ENCODE measurements around the gene CLTA. TPM values are rescaled to one million over a fixed set of nuclear protein-coding genes. Genes with fewer than 3 reads are reported as not detected.
A peak's percentile ranks its signal among the peaks of the same experiment; 100 is the strongest.

Gene CLTA, protein sequence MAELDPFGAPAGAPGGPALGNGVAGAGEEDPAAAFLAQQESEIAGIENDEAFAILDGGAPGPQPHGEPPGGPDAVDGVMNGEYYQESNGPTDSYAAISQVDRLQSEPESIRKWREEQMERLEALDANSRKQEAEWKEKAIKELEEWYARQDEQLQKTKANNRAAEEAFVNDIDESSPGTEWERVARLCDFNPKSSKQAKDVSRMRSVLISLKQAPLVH
- 175 and 182 TPM in 2 replicates for total RNA-seq

DNA sequence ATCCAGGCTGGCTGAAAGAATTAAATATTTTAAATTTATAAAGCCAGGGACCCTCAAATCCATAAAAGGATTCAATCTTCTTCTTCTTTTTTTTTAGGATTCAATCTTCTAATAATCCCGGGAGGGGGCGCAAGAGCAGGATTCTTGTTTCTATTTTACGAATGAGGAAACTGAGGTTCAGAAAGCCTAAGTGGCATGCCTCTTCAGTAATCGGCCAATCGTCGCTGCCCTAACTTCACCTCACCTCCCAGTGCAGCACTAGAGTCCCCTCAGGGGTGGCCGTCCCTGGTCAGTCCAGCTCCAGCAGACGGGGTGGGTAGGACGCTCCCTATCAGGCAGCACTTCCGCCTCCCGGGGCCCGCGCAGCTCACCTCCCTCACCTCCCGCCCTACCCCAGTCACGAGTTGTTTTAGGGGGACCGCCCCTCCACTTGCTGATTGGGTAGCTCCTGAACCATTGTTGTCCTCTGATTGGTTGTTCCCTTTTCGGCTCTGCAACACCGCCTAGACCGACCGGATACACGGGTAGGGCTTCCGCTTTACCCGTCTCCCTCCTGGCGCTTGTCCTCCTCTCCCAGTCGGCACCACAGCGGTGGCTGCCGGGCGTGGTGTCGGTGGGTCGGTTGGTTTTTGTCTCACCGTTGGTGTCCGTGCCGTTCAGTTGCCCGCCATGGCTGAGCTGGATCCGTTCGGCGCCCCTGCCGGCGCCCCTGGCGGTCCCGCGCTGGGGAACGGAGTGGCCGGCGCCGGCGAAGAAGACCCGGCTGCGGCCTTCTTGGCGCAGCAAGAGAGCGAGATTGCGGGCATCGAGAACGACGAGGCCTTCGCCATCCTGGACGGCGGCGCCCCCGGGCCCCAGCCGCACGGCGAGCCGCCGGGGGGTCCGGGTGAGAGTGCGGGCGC, at the start of gene CLTA:
TSS of gene CLTA (plus strand) at position 534 of the 902 bp plus-strand sequence. CDS start at position 670, 136 bp downstream.
- peak; percentile 94 for DNase-seq (ENCODE audit: low spot score)
- intact Hi-C loops (cut with micrococcal nuclease): loop anchor here (1.0 to 10.0 kb wide), 17 partner anchors 10 to 1274 kb away; partner anchors contain the start of genes CREB3, GLIPR2, GNE and HINT2
- Mint-ChIP-seq H3K4me1 (ENCODE audit: low read depth) (peaks cover 56% of the 10 kb centered on the region), H3K36me3 (ENCODE audit: low read depth) (peaks cover 29% of the 10 kb centered on the region), H3K27me3 (ENCODE audit: insufficient read depth) (peaks cover 4% of the 10 kb centered on the region), H3K4me3 (peak within 1 kb of the TSS; percentile 96), H3K27ac (peak within 1 kb of the TSS; percentile 78), H3K9me3 (no peaks in the 10 kb centered on the region)

DNA sequence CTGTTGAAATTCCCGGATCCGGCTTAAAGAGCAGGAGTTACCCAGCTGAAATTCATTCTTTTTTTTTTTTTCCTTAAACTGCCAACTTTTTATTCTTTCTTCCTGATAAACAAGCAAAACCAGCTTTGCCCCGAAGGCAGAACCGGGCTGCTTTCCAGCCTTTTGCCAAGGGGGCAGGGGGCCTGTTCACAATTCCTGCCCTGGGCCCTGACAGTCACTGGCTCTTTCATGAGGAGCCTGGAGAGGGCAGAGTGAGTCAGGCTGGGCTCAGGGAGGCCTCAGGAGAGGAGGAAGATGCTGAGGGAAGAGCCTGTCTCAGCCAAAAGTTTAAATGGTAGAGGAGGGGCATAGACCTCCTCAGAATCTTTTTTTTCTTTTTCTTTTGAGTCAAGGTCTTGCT, 49.4 kb upstream of the CLTA start:
- intact Hi-C loops (cut with micrococcal nuclease): no loop called here
- Mint-ChIP-seq H3K4me3 (no peak overlapping the region), H3K9me3 (peaks cover 11% of the 10 kb centered on the region), H3K4me1 (ENCODE audit: low read depth) (peaks cover 93% of the 10 kb centered on the region), H3K27ac (peak overlapping the region; percentile 92), H3K27me3 (ENCODE audit: insufficient read depth) (no peaks in the 10 kb centered on the region), H3K36me3 (ENCODE audit: low read depth) (peaks cover 25% of the 10 kb centered on the region)
- DNase-seq (ENCODE audit: low spot score): no peak

DNA sequence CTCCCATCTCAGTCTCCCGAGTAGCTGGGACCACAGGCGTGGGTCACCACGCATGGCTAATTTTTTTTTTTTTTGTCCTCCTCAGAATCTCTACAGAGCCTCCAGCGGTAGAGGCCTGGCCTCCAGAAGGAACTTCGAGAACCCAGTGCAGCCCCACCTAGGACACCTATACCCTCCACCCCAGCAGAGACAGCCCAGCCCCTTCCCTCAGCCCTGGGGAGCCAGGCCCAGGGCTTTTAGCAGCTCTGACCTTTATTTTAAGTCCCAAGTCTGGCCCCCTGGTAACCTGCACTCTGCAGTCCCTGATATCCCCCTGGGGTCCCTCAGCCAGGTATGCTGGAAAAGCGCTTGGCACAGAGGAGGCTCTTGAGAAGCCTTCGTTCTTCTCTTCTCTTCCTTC, 49.0 kb upstream of the CLTA start:
- peaks cover 95% of the 10 kb centered on the region for H3K4me1 Mint-ChIP-seq (ENCODE audit: low read depth)
- H3K27me3 Mint-ChIP-seq (ENCODE audit: insufficient read depth): no peaks in the 10 kb centered on the region
- peak overlapping the region; percentile 62 for H3K27ac Mint-ChIP-seq
- no peak for DNase-seq (ENCODE audit: low spot score)
- intact Hi-C loops (cut with micrococcal nuclease): no loop called here
- H3K4me3 Mint-ChIP-seq: no peak overlapping the region
- H3K9me3 Mint-ChIP-seq: peaks cover 14% of the 10 kb centered on the region
- peaks cover 27% of the 10 kb centered on the region for H3K36me3 Mint-ChIP-seq (ENCODE audit: low read depth)

DNA sequence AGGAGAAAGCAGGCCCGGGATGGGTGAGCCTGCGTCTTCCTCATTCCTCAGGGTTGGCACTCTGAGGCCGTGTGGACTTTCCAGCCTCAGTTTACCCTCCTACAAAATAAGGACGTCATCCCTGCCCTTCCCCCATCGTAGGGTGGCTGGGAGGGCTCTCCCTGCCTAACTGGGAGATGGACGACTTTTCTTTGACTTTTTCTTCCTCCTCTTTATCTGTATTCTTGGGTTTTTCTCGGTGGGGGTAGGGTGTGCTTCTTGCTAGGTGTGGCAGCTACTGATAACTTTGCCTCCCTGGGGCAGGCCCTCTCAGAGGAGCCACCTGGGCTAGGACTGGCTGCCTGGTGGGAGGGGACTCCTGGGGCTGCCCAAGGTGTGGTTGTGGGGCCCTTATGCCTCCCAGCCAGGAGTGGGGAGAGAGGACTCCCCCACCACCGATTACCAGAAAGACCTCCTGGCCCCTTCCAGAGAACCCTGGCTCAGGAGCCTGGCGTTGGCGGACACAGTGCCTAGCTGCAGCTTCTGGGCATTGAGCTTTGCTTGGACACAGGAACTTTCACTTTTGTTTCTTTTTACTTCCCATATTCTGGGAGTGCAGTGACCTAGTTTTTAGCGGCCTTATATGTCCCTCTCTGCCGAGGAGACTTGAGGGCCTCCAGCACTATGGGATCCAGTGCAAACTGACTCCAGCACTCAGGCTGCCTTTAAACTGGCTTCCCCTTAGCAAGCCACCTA, 48.0 kb upstream of the CLTA start:
- Mint-ChIP-seq H3K36me3 (ENCODE audit: low read depth) (peaks cover 32% of the 10 kb centered on the region), H3K9me3 (peaks cover 17% of the 10 kb centered on the region), H3K4me3 (peak overlapping the region; percentile 79), H3K27ac (peak overlapping the region; percentile 95), H3K4me1 (ENCODE audit: low read depth) (peaks cover 96% of the 10 kb centered on the region), H3K27me3 (ENCODE audit: insufficient read depth) (no peaks in the 10 kb centered on the region)
- intact Hi-C loops (cut with micrococcal nuclease): no loop called here
- DNase-seq (ENCODE audit: low spot score): no peak

DNA sequence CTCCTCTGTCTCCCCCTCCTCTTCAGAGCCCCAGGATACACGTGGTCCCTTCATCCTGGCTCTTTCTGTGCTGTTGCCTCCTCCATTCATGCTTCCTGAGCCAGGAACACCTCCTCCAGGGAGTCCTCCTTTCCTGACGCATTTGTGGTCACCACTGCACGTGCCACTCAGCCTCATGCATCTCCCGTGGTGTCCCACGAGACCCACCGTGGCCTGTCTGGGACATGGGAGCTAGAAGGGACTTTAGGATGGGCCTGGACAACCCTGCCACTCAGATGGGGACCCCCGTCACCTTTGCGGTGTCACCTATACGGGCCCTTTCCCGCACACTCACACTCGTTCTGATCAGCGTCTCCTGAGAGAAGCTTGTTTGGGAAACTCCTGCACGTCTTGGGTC, 47.5 kb upstream of the CLTA start:
- intact Hi-C loops (cut with micrococcal nuclease): no loop called here
- H3K27me3 Mint-ChIP-seq (ENCODE audit: insufficient read depth): no peaks in the 10 kb centered on the region

DNA sequence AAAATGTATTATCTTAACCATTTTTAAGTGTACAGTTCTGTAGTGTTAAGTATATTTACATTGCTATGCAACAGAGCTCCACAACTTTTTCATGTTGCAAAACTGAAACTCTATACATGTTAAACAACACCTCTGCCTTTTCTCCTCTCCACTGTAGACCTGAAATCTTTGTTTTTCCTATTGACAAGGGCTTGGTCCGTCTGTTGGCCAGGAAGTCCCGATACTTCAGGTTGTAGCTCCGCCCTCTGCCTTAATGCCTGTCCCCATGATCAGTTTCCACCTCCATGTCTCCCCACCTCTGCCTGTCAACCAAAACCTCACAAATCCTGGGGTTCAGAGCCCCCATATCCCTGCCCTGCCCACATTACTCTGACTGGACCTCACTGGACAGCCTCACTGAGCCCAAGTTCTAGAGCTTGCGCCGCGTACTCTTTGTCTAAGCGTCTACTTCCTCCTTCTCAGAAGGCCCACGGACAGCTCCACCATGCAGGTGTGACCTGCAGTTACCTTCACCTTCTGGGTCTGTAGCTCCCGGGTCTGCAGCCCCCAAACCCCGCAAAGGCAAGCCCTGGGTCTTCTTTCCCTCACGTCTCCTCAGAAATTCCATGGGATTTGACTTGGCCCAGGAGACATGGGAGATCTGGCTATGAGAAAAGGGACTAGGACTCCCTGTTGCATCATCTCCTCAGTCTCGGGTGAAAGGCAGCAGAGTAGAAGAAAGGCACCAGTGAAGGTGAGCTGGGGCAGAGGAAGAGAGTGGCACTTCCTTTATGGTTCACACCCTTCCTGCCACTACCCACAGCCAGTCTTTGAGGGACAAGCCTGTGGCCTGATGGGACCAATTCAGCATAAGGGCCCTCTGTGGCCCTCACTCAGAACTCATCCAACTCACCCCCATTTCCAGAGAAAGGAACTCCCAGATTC, 46.1 kb upstream of the CLTA start:
- Mint-ChIP-seq H3K4me3 (peak overlapping the region; percentile 79), H3K4me1 (ENCODE audit: low read depth) (peaks cover 91% of the 10 kb centered on the region), H3K9me3 (peaks cover 17% of the 10 kb centered on the region), H3K36me3 (ENCODE audit: low read depth) (peaks cover 31% of the 10 kb centered on the region), H3K27ac (peak overlapping the region; percentile 95), H3K27me3 (ENCODE audit: insufficient read depth) (no peaks in the 10 kb centered on the region)
- DNase-seq (ENCODE audit: low spot score): peak; percentile 17
- intact Hi-C loops (cut with micrococcal nuclease): loop anchor here (1.0 kb wide), 1 partner anchor 8 kb away; the partner anchor contains the start of gene GLIPR2

More for the DNA sequence above, 47.5 kb upstream of the CLTA start:
- Mint-ChIP-seq H3K9me3 (peaks cover 17% of the 10 kb centered on the region), H3K27ac (peak overlapping the region; percentile 95), H3K36me3 (ENCODE audit: low read depth) (peaks cover 32% of the 10 kb centered on the region), H3K4me3 (peak overlapping the region; percentile 79), H3K4me1 (ENCODE audit: low read depth) (peaks cover 95% of the 10 kb centered on the region)
- DNase-seq (ENCODE audit: low spot score): no peak

DNA sequence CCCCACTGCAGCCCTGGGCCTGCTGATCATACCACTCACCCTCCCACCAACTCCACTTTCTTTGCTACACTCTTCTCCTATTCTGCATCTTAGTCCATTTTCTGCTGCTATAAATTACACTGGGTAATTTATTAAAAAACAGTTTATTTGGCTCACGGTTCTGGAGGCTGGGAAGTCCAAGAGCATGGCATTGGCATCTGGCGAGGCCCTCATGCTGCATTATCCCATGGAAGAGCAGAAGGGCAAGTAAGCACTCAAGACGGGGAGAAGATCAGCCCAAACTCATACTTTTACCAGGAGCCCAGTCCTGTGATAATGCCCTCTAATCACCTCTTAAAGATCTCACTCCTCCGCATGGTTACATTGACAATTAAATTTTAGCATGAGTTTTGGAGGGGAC, 44.8 kb upstream of the CLTA start:
- no peak for DNase-seq (ENCODE audit: low spot score)
- Mint-ChIP-seq H3K27ac (no peak overlapping the region), H3K4me1 (ENCODE audit: low read depth) (peaks cover 87% of the 10 kb centered on the region), H3K36me3 (ENCODE audit: low read depth) (peaks cover 32% of the 10 kb centered on the region), H3K9me3 (peaks cover 17% of the 10 kb centered on the region), H3K27me3 (ENCODE audit: insufficient read depth) (no peaks in the 10 kb centered on the region), H3K4me3 (peak overlapping the region; percentile 79)
- intact Hi-C loops (cut with micrococcal nuclease): no loop called here

DNA sequence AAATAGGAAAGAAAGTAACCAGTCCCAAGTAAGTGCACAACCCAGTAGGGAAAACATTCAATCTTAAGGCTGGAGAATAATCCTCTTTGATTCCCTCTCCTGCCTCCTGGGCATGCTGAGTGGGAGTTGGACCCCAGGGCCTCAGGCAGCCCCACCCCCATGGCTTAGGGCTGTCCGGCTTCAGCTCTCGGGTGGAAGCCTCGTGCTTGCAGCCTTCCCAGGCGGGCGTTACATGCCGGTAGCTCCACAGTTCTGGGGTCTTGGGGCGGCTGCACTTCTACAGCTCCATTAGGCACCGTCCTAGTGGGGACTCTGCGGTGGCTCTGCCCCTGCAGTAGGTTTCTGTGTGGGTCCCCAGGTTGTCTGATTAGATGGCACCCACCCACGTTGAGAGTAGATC, 44.1 kb upstream of the CLTA start:
- H3K36me3 Mint-ChIP-seq (ENCODE audit: low read depth): peaks cover 33% of the 10 kb centered on the region
- intact Hi-C loops (cut with micrococcal nuclease): no loop called here
- no peaks in the 10 kb centered on the region for H3K27me3 Mint-ChIP-seq (ENCODE audit: insufficient read depth)

DNA sequence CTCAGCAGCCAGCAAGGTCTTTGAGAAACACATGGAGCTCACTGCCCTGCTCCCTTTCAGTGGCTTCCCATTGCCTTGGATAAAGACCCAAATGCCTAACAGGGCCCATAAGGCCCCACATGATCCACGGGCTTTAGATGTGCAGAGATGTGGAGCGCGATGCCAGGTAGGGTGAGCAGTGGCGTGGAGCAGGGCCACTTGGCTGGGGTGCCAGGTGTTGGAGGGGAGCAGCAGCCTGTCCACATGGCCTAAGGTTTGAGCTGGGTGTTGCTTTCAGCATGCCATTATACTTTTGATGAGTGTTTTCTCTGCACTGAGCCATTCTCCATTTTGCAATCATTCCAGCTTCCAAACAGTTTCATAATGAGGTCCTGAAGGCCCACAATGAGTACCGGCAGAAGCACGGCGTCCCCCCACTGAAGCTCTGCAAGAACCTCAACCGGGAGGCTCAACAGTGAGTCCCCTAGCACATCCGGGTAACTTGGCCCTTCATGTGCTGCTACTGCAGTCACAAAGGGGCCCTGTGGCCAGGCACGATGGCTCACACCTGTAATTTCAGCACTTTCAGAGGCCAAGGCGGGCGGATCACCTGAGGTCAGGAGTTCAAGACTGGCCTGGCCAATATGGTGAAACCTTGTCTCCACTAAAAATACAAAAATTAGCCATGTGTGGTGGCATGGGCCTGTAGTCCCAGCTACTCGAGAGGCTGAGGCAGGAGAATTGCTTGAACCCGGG, 43.1 kb upstream of the CLTA start:
- Mint-ChIP-seq H3K27ac (peak overlapping the region; percentile 45), H3K9me3 (peaks cover 17% of the 10 kb centered on the region), H3K36me3 (ENCODE audit: low read depth) (peaks cover 32% of the 10 kb centered on the region), H3K27me3 (ENCODE audit: insufficient read depth) (no peaks in the 10 kb centered on the region), H3K4me3 (peak overlapping the region; percentile 9), H3K4me1 (ENCODE audit: low read depth) (peaks cover 85% of the 10 kb centered on the region)
- intact Hi-C loops (cut with micrococcal nuclease): no loop called here
- no peak for DNase-seq (ENCODE audit: low spot score)

More for the DNA sequence above, 44.1 kb upstream of the CLTA start:
- Mint-ChIP-seq H3K27ac (no peak overlapping the region), H3K4me3 (no peak overlapping the region), H3K4me1 (ENCODE audit: low read depth) (peaks cover 87% of the 10 kb centered on the region), H3K9me3 (peaks cover 17% of the 10 kb centered on the region)
- no peak for DNase-seq (ENCODE audit: low spot score)

DNA sequence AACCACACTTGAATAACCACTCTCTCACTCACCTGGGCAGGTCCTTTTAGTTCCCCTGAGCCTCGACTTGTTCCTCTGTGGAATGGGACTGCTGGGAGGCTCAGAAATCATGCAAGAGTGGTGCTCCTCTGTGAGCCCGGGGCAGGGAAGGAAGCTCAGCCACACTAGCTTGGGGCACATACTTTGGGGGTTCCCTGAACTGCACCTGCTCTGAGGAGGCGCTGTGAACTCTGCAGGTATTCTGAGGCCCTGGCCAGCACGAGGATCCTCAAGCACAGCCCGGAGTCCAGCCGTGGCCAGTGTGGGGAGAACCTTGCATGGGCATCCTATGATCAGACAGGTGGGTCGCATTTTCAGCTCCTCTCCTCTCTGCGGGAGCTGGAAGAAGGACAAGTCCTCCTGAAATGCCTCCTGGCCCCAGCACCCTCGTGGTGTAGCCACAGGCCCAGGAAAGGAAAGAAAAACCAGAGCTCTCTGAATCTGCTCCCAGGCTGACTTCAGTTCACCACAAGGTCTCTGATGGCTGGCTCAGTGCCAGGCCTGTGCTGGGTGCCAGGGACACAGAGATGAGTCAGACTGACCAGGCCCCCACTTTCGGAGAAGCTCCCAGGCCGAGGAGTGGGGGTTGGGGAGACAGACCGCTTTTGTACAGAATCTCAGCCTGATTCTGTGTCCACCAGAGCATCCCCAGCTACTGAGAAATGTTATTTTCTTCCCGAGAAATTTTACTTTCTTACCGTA, 42.2 kb upstream of the CLTA start:
- H3K27me3 Mint-ChIP-seq (ENCODE audit: insufficient read depth): no peaks in the 10 kb centered on the region
- H3K4me1 Mint-ChIP-seq (ENCODE audit: low read depth): peaks cover 83% of the 10 kb centered on the region
- peak; percentile 26 for DNase-seq (ENCODE audit: low spot score)
- no peak overlapping the region for H3K27ac Mint-ChIP-seq
- peaks cover 17% of the 10 kb centered on the region for H3K9me3 Mint-ChIP-seq
- intact Hi-C loops (cut with micrococcal nuclease): no loop called here
- no peak overlapping the region for H3K4me3 Mint-ChIP-seq
- H3K36me3 Mint-ChIP-seq (ENCODE audit: low read depth): peaks cover 36% of the 10 kb centered on the region

DNA sequence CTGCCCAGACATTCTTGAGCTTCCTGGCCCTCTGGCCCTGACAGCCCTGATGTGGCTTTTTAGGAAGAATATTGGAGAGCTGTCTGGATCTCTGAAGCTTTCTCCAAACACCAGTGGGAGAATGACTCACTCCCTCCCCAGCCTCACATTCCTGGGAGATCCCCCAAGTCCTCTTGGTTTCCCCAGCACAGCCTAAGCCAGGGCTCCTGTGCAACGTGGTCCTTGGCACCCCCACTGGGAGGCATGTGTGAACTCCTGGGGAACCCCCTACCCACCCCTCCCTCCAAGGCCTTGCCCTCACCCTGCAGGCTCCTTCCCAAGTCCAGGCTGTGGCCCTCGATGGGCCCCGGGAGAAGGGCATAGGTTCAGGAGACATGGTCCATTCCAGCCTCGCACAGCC, 41.5 kb upstream of the CLTA start:
- Mint-ChIP-seq H3K4me1 (ENCODE audit: low read depth) (peaks cover 81% of the 10 kb centered on the region), H3K27ac (no peak overlapping the region), H3K4me3 (no peak overlapping the region), H3K36me3 (ENCODE audit: low read depth) (peaks cover 37% of the 10 kb centered on the region), H3K27me3 (ENCODE audit: insufficient read depth) (no peaks in the 10 kb centered on the region), H3K9me3 (peaks cover 17% of the 10 kb centered on the region)
- no peak for DNase-seq (ENCODE audit: low spot score)
- intact Hi-C loops (cut with micrococcal nuclease): no loop called here
